Stimulated activated CD4-positive, alpha-beta T cell treated with anti-CD3 and anti-CD28 coated beads, TNF-alpha, amount 100 ng/mL, for 48 hours (primary cell): Measurements from ENCODE around the gene BCL2L11.
A peak's percentile ranks its signal among the peaks of the same experiment; 100 is the strongest.

Source experiments
- DNase-seq, 3 donors: peaks; one replicate each; pipeline ENCODE4 v3.0.0-alpha.2; 2020; ENCODE audit warnings: low read depth in 3 of 3

Gene BCL2L11

GRCh38 chr2:111191877-111192276, 71.2 kb downstream of the BCL2L11 start:
- no peak for DNase-seq

- DNase-seq, result no peak
These were observed 72.2 kb downstream of the BCL2L11 start for GRCh38 chr2:111192776-111193368.

GRCh38 chr2:111194835-111195621, 74.3 kb downstream of the BCL2L11 start:
- DNase-seq, result no peak

- no peak for DNase-seq
These were observed 75.7 kb downstream of the BCL2L11 start for GRCh38 chr2:111196435-111196834.

GRCh38 chr2:111198701-111199100, 78.0 kb downstream of the BCL2L11 start:
- no peak for DNase-seq

- DNase-seq, result no peak
These were observed 79.1 kb downstream of the BCL2L11 start for GRCh38 chr2:111199840-111200239.

- DNase-seq, result no peak
These were observed 79.7 kb downstream of the BCL2L11 start for GRCh38 chr2:111200333-111200881.

- no peak for DNase-seq
These were observed 80.5 kb downstream of the BCL2L11 start for GRCh38 chr2:111201214-111201613.

- no peak for DNase-seq
These were observed 81.7 kb downstream of the BCL2L11 start for GRCh38 chr2:111202266-111203040.

GRCh38 chr2:111204706-111205105, 84.0 kb downstream of the BCL2L11 start:
- DNase-seq, result no peak

- DNase-seq, result no peak
These were observed 85.1 kb downstream of the BCL2L11 start for GRCh38 chr2:111205774-111206173.

- DNase-seq, result no peak
These were observed 87.1 kb downstream of the BCL2L11 start for GRCh38 chr2:111207851-111208250.

GRCh38 chr2:111208639-111209038, 87.9 kb downstream of the BCL2L11 start:
- DNase-seq, result no peak

GRCh38 chr2:111209045-111209514, 88.4 kb downstream of the BCL2L11 start:
- peak in 1 of 3 donors; percentile 14 for DNase-seq

- no peak for DNase-seq
These were observed 89.3 kb downstream of the BCL2L11 start for GRCh38 chr2:111210036-111210435.

- no peak for DNase-seq
These were observed 93.2 kb downstream of the BCL2L11 start for GRCh38 chr2:111213877-111214276.

- DNase-seq, result no peak
These were observed 96.3 kb downstream of the BCL2L11 start for GRCh38 chr2:111216811-111217652.
